ENCODE results near the gene WDR73. TPM values are rescaled to one million over a fixed set of nuclear protein-coding genes. Genes with fewer than 3 reads are reported as not detected.
A peak's percentile ranks its signal among the peaks of the same experiment; 100 is the strongest.
"Not testable (repeated sequence)": the region's sequence is repeated elsewhere in the genome, so short reads cannot be mapped to it uniquely, and the experiment has no call there.

WDR73 gene
- total RNA-seq, 1 experiment from 2014 or later, result 19.3 TPM

GRCh38 chr15:84658080-84658787, 4.2 kb upstream of the WDR73 start, which contains the start of gene NMB:
Gene NMB (minus strand): TSS chr15:84658199. CDS start chr15:84658152, 47 bp downstream.
- DNase-seq (ENCODE audit: low read depth), result peak; percentile 77

- no peak for DNase-seq (ENCODE audit: low read depth)
Measured at GRCh38 chr15:84657748-84658079, 3.6 kb upstream of the WDR73 start.

DNA sequence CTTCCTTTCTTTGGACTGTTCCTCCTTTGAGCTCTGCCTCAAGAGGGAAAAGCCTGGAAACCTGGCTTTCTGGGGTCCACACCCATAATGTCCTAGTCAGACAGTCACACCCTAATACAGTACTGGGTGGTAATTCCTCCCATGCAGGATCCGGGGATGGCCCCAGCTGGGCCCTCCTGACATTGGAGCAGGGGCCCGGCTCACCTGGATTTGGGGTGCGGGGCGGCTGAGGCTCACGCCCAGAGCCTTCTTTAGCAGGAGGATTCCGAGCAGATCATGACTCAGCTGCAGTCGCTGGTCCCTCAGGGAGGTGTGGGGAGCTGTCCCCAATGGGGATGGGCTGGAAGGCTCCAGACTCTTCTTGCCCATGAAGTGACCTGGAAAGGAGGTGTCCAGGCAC, 2.9 kb upstream of the WDR73 start:
- no peak for DNase-seq (ENCODE audit: low read depth)

- peak; percentile 73 for DNase-seq (ENCODE audit: low read depth)
Measured at GRCh38 chr15:84654689-84655453, 788 bp upstream of the WDR73 start.

DNA sequence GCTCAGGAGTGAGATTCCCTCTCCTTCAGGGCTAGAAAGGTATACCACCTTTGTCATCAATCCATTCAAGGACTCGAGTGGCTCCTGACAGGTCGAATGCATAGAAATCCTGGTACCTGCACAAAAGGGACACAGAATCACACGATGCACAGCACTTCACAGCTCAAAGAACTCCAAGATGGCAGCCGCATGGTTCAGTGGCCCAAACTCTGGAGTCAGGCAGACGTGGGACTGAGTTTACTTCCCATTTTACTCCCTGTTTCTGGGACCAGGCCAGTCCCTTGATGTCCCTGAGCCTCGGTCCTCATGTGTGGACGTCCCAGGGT, 536 bp downstream of the WDR73 start:
- DNase-seq (ENCODE audit: low read depth), result no peak

GRCh38 chr15:84649706-84650105, 4.4 kb downstream of the WDR73 start:
- DNase-seq (ENCODE audit: low read depth), result no peak

GRCh38 chr15:84648539-84648938, 5.5 kb downstream of the WDR73 start:
- no peak for DNase-seq (ENCODE audit: low read depth)

- no peak for DNase-seq (ENCODE audit: low read depth)
Measured at GRCh38 chr15:84647726-84648125, 6.4 kb downstream of the WDR73 start.

- no peak for DNase-seq (ENCODE audit: low read depth)
Measured at GRCh38 chr15:84645997-84646396, 8.1 kb downstream of the WDR73 start.

GRCh38 chr15:84645496-84645895, 8.6 kb downstream of the WDR73 start:
- DNase-seq (ENCODE audit: low read depth), result no peak

DNA sequence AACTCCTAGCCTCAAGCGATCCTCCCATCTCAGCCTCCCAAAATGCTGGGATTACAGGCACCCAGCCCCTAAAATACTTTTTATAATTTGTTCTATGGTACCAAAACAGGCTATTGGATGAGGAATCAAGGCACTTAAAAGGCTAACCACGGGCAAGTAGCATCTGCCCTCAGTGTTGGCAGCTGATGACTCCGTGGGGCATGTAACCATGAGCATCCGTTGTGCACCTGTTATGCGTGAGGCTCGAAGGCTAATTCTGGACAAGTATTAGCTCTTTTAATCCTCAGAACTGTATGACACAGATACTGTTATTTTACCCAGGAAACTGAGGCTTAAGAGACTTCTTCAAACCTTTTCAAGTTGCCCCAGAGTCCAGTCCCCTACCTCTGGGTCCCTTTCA, 10.2 kb downstream of the WDR73 start:
- no peak for DNase-seq (ENCODE audit: low read depth)

DNA sequence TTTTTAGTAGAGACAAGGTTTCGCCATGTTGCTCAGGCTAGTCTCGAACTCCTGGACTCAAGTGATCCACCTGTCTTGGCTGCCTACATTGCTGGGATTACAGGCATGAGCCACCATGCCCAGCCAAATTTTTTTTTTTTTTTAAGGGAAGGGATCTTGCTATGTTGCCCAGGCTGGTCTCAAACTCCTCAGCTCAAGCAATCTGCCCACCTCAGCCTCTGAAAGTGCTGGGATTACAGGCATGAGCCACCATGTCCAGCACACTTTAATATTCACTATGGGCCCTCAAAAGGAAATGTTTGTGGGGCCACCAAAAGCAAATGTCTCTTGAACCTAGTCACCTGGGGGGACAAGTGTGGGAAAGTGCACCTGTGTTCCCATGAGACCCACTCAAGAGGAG, 11.4 kb downstream of the WDR73 start:
- not testable (repeated sequence) for DNase-seq (ENCODE audit: low read depth)

DNA sequence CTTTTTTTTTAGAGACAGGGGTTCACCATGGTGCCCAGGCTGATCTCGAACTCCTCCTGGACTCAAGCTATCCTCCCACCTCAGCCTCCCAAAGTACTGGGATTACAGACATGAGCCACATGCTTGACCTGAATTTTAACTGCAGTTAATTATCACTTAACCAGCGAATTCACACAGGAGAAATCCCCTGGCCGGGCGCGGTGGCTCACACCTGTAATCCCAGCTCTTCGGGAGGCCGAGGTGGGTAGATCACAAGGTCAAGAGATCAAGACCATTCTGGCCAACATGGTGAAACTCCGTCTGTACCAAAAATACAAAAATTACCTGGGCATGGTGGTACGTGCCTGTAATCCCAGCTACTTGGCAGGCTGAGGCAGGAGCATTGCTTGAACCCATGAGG, 12.2 kb downstream of the WDR73 start:
- not testable (repeated sequence) for DNase-seq (ENCODE audit: low read depth)

DNA sequence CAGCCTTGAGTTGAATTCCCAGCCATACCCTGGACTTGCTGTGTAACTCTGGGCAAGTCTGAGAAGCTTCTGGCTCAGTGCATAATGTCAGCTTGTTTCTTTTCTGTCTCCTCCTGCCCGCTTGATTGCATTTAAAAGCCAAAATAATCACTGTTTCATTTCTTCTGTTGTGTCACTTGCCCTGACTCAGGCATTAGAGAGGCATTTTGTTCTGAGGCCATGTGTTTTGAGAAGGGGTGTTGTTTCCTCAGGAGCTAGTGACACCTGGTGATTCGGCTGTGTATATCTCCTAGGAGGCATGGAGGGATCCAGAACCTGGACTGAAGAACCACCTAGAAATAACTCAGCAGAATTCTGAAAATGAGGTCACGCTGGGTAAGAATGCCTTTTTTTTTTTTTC, 16.0 kb downstream of the WDR73 start:
- no peak for DNase-seq (ENCODE audit: low read depth)

DNA sequence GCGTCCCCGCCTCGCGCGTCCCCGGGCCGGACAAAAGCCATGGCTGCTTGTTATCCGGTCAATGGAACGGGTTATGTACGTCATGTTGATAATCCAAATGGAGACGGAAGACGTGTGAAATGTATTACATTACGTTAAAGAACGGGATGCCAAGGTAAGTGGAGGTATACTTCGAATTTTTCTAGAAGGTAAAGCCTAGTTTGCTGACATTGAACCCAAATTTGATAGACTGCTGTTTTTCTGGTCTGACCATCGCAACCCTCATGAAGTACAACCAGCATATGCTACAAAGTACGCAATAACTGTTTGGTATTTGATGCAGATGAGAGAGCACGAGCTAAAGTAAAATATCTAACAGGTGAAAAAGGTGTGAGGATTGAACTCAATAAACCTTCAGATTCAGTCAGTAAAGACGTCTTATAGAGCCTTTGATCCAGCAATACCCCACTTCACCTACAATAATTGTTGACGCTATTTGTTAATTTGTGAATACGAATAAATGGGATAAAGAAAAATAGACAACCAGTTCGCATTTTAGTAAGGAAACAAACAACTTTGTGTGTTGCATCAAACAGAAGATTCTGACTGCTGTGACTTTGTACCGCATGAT, 19.8 kb downstream of the WDR73 start:
- DNase-seq (ENCODE audit: low read depth), result no peak

DNA sequence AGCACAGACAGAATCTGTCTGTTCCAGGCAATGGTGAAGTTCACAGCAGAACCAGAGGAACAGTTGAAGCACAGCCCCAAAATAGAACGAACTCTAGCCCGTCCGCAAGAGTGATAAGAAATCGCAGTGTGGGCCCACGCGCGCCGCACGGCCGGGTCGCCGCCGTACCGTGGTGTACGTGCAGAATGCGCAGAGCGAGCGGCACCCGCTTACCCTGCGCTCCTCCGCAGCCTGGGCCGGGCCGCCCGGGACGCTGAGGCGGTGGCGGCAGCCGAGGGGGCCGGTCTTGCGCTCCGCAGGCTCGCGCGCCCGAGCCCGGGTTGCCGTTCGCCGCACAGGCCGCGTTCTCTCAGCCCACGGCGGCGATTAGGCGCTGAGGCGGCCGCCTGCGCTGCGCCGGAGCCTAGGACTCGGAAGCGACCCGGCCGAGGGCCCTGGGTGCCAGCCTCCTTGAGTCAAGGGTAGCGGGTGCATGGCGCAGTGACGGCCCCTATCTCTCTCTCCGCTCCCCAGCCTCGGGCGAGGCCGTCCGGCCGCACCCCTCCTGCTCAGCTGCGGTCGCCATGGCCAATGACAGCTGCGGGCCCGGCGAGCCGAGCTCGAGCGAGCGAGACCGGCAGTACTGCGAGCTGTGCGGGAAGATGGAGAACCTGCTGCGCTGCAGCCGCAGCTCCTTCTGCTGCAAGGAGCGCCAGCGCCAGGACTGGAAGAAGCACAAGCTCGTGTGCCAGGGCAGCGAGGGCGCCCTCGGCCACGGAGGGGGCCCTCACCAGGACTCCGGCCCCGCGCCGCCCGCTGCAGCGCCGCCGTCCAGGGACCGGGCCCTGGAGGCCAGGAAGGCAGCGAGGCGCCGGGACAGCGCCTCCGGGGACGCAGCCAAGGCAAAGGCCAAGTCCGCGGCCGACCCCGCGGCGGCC, 20.5 kb downstream of the WDR73 start:
- peak; percentile 42 for DNase-seq (ENCODE audit: low read depth)

DNA sequence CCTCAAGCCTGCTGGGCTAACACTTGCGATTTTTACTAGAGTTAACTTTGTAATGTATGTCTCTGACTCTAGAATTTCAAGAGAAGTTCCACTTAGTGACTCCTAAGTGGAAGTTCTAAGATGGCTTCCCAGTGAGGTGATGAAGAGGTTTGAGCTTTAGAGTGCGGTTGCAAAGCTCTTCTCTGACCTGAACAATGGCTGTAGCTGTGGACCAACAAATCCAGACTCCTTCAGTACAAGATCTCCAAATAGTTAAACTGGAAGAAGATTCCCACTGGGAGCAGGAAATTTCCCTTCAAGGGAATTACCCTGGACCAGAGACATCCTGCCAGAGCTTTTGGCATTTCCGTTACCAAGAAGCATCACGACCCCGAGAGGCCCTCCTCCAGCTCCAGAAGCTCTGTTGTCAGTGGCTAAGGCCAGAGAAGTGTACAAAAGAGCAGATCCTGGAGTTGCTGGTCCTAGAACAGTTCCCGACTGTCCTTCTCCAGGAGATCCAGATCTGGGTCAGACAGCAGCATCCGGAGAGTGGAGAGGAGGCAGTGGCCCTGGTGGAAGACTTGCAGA, 22.3 kb downstream of the WDR73 start:
- DNase-seq (ENCODE audit: low read depth), result no peak

DNA sequence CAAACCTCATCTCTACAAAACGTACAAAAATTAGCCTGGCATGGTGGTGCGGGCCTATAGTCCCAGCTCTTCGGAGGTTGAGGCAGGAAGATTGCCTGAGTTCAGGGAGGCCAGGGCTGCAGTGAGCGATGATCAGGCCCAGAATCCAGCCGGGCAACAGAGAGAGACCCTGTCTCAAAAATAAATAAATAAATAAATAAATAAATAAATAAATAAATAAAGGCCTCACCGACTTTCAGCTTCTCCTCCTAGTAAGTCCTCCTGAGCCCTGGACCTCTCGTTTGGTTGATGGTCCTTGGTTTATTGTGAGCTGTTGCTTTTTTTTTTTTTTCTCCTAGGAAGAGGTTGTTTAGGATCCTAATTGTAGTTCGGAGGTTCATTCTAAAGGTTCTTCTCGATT, 25.1 kb downstream of the WDR73 start:
- no peak for DNase-seq (ENCODE audit: low read depth)

DNA sequence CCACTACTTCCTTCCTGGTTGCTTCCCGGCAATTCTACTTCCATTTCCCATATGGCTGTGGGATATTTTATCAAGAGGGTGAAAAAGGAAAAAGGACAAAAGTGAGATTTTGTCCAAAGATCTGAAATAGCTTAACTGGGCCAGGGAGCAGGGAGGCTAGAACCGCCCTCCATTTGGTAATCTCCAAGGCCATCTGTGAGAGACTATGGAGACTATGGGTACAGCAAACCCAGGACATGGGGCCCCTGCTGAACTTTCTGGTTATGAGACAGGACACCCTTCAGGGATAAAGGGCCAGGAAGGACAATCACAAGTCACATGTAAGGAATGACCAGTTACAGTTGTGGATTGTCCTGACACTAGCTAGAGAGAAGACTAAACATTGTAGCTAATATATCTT, 29.0 kb downstream of the WDR73 start:
- no peak for DNase-seq (ENCODE audit: low read depth)

GRCh38 chr15:84624359-84624758, 29.7 kb downstream of the WDR73 start:
- no peak for DNase-seq (ENCODE audit: low read depth)

DNA sequence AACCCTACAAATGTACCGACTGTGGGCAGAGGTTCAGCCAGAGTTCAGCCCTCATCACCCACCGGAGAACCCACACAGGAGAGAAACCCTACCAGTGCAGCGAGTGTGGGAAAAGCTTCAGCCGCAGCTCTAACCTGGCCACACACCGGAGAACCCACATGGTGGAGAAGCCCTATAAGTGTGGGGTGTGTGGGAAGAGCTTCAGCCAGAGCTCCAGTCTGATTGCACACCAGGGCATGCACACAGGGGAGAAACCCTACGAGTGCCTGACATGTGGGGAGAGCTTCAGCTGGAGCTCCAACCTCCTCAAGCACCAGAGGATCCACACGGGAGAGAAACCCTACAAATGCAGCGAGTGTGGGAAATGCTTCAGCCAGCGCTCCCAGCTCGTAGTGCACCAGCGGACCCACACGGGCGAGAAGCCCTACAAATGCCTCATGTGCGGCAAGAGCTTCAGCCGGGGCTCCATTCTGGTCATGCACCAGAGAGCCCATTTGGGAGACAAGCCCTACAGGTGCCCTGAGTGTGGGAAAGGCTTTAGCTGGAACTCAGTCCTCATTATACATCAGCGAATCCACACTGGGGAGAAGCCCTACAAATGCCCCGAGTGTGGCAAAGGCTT, 32.6 kb downstream of the WDR73 start:
- no peak for DNase-seq (ENCODE audit: low read depth)

Data from Daoy (cell line).